Hepatocyte (in vitro differentiated cells): ENCODE measurements around the gene CTSH. TPM values are rescaled to one million over a fixed set of nuclear protein-coding genes. Genes with fewer than 3 reads are reported as not detected.

ENCODE experiments used
- DNase-seq: peaks from one replicate; pipeline ENCODE4 v3.0.0-alpha.2; 2016; ENCODE audit warnings: low spot score
- H2AFZ ChIP-seq: fragments of 200-600 bp; sonication (generic); 2 replicates; pipeline ENCODE4 v1.6.0; 2016; ENCODE audit warnings: antibody characterized with exemption, mild to moderate bottlenecking
- H3K27ac ChIP-seq: fragments of 200-600 bp; sonication (generic); 2 replicates; pipeline ENCODE4 v1.5.1; 2016; ENCODE audit warnings: mild to moderate bottlenecking
- H3K27me3 ChIP-seq: fragments of 200-600 bp; sonication (generic); 2 replicates; pipeline ENCODE4 v1.6.1; 2016
- H3K36me3 ChIP-seq: fragments of 200-600 bp; sonication (generic); replicated peaks from 2 replicates; pipeline ENCODE4 v1.5.1; 2016; ENCODE audit warnings: low read depth; ENCODE audit not compliant: insufficient read depth
- H3K4me1 ChIP-seq: fragments of 200-600 bp; sonication (generic); 2 replicates; pipeline ENCODE4 v1.5.1; 2016; ENCODE audit warnings: mild to moderate bottlenecking, moderate library complexity; ENCODE audit not compliant: insufficient read depth
- H3K4me2 ChIP-seq: fragments of 200-600 bp; sonication (generic); 2 replicates; pipeline ENCODE4 v1.6.0; 2016
- H3K4me3 ChIP-seq: fragments of 200-600 bp; sonication (generic); 2 replicates; pipeline ENCODE4 v1.5.1; 2016; ENCODE audit warnings: mild to moderate bottlenecking
- H3K79me2 ChIP-seq: fragments of 200-600 bp; sonication (generic); 2 replicates; pipeline ENCODE4 v1.6.0; 2017; ENCODE audit warnings: mild to moderate bottlenecking
- H3K9me2 ChIP-seq: fragments of 200-600 bp; sonication (generic); replicated peaks from 2 replicates; pipeline ENCODE4 v1.6.0; 2017; ENCODE audit warnings: mild to moderate bottlenecking; ENCODE audit not compliant: insufficient read depth
- H3K9me3 ChIP-seq: fragments of 200-600 bp; sonication (generic); 2 replicates; pipeline ENCODE4 v1.5.1; 2016; ENCODE audit warnings: low read depth, mild to moderate bottlenecking
- H4K20me1 ChIP-seq: fragments of 200-600 bp; sonication (generic); 2 replicates; pipeline ENCODE4 v1.6.0; 2016; ENCODE audit warnings: mild to moderate bottlenecking; ENCODE audit not compliant: insufficient read depth, poor library complexity, severe bottlenecking
- CTCF ChIP-seq: fragments of 200-600 bp; sonication (generic); IDR thresholded peaks from 2 replicates; pipeline ENCODE4 v1.5.1; 2016; ENCODE audit warnings: antibody characterized with exemption, mild to moderate bottlenecking; ENCODE audit not compliant: poor library complexity
- EZH2 ChIP-seq: fragments of 200-600 bp; sonication (generic); IDR thresholded peaks from 2 replicates; pipeline ENCODE4 v1.6.1; 2016; ENCODE audit warnings: antibody characterized with exemption, mild to moderate bottlenecking, borderline replicate concordance
- EZH2phosphoT487 ChIP-seq: fragments of 200-600 bp; sonication (generic); IDR thresholded peaks from one replicate; pipeline ENCODE4 v1.6.1; 2018; ENCODE audit warnings: antibody characterized with exemption, mild to moderate bottlenecking, low read depth, moderate library complexity; ENCODE audit not compliant: unreplicated experiment, severe bottlenecking
- WGBS: methylation state at CpG from one replicate; pipeline ENCODE4 v1.1.6; 2016; ENCODE audit warnings: low lambda C conversion rate; ENCODE audit errors: missing lambda C conversion rate; 5-methylcytosine and 5-hydroxymethylcytosine counted together
- polyA plus RNA-seq: library from polyadenylated mRNA; unstranded; fragments of >200 nt; fragmentation: Nextera tagmentation; extraction: Ambion mirVana; gene quantifications from 2 replicates; pipeline ENCODE4 v1.2.1, GENCODE V29; 2016
- total RNA-seq: library from RNA; depleted of rRNA; stranded (reverse); fragments of >200 nt; gene quantifications from 2 replicates; pipeline ENCODE4 v1.2.3, GENCODE V29; 2014

CTSH gene
- total and polyA plus RNA-seq, 2 experiments from 2014 or later = 521 to 610 TPM

DNA sequence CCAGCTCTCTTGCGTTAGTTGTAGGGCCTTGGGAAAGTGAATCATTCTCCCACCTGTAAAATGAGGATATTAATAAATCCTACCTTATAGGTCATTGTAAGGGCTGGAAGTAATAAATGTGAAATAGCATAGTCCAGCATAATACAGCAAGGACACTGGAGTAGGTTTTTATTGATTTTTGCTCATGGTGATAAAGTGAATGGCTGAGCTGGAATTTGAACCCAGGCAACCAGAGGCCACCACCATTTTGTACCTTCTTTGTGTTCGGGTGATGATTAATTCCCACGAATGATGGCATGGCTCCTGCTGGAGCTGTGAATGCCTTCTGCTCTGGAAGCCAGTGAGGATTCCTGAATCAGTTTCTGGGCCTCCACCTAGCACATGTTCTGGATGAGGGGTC lies 31.8 kb downstream of the CTSH start:
- Histone ChIP-seq H2AFZ (no peak overlapping the region), H3K27me3 (no peaks in the 10 kb centered on the region), H3K9me3 (no peaks in the 10 kb centered on the region), H3K4me3 (no peak overlapping the region), H3K27ac (no peak overlapping the region), H3K9me2 (no peaks in the 10 kb centered on the region), H3K36me3 (no peaks in the 10 kb centered on the region), H3K4me2 (no peak overlapping the region), H4K20me1 (peaks cover 12% of the 10 kb centered on the region), H3K79me2 (peaks cover 38% of the 10 kb centered on the region), H3K4me1 (peaks cover 6% of the 10 kb centered on the region)
- DNase-seq = no peak
- no peak for TF ChIP-seq EZH2
- TF ChIP-seq CTCF = no peak
- no peak for TF ChIP-seq EZH2phosphoT487
- 94% methylated on average over 3 of the region's 3 CpGs for WGBS

DNA sequence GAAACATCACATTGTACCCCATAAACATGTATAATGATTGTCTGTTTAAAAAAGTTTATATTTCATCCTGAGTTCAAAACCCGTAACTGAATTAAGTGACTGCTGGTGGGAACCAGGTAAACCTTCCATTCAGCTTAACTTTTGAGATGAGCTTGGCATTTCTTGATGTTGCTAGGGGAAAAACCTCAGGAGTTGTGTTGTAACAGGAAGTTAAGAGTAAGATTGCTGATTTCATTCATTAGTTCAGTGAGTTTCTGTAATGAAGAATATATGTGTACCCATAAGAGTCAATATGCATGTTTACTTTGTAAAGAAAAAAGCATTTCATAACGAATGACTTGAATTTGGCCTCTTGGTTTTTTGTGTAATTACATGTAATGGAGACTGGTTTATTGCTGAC lies 32.5 kb downstream of the CTSH start:
- H3K9me2 ChIP-seq = no peaks in the 10 kb centered on the region
- peaks cover 15% of the 10 kb centered on the region for H4K20me1 ChIP-seq
- H3K79me2 ChIP-seq = peaks cover 41% of the 10 kb centered on the region
- no peak overlapping the region for H3K4me3 ChIP-seq
- TF ChIP-seq EZH2phosphoT487 = no peak
- TF ChIP-seq CTCF = no peak
- TF ChIP-seq EZH2 = no peak
- H3K4me2 ChIP-seq = no peak overlapping the region
- H3K36me3 ChIP-seq = no peaks in the 10 kb centered on the region
- H3K4me1 ChIP-seq = peaks cover 2% of the 10 kb centered on the region
- no peaks in the 10 kb centered on the region for H3K9me3 ChIP-seq
- no peak overlapping the region for H3K27ac ChIP-seq
- no peaks in the 10 kb centered on the region for H3K27me3 ChIP-seq
- no peak for DNase-seq
- H2AFZ ChIP-seq = no peak overlapping the region
- 94% methylated on average over 2 of the region's 2 CpGs for WGBS

- no peaks in the 10 kb centered on the region for H3K36me3 ChIP-seq
- no peaks in the 10 kb centered on the region for H3K27me3 ChIP-seq
- H3K4me3 ChIP-seq = no peak overlapping the region
- H3K4me2 ChIP-seq = no peak overlapping the region
- H3K27ac ChIP-seq = no peak overlapping the region
- no peaks in the 10 kb centered on the region for H3K9me3 ChIP-seq
- H3K4me1 ChIP-seq = no peaks in the 10 kb centered on the region
- TF ChIP-seq EZH2 (no peak), CTCF (no peak), EZH2phosphoT487 (no peak)
- no peaks in the 10 kb centered on the region for H3K9me2 ChIP-seq
- H2AFZ ChIP-seq = no peak overlapping the region
- peaks cover 48% of the 10 kb centered on the region for H3K79me2 ChIP-seq
- WGBS = 84% methylated on average over 7 of the region's 7 CpGs
- DNase-seq = no peak
- H4K20me1 ChIP-seq = peaks cover 25% of the 10 kb centered on the region
These were observed 34.6 kb downstream of the CTSH start for GRCh38 chr15:78910271-78910670.

DNA sequence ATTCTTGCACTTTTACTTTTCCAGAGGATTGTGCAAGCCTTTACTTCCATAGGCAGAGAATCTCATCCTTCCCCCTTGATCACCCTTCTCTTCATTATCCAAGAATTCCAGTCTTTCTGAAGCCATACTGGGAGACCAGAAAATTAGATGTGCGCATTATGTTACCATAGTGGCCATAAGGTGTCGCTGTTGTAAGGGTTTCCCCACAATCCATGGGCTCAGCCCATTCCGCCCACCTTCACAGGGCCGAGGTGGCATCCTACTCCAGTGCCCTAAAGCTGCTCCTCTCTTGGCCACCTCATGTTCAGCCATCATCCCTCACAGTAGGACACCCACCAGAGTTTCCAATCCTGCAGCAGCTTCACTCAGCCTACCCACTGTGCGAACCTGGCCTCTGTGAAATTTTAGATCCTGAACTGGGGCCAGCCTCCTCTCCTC lies 35.0 kb downstream of the CTSH start:
- 57% methylated on average over 5 of the region's 5 CpGs for WGBS
- Histone ChIP-seq H2AFZ (no peak overlapping the region), H3K27ac (no peak overlapping the region), H3K4me2 (no peak overlapping the region), H3K9me2 (no peaks in the 10 kb centered on the region), H3K9me3 (no peaks in the 10 kb centered on the region), H3K4me1 (no peaks in the 10 kb centered on the region), H3K27me3 (no peaks in the 10 kb centered on the region), H4K20me1 (peaks cover 25% of the 10 kb centered on the region), H3K36me3 (no peaks in the 10 kb centered on the region), H3K79me2 (peaks cover 46% of the 10 kb centered on the region), H3K4me3 (no peak overlapping the region)
- TF ChIP-seq CTCF (peak; percentile 73), EZH2 (no peak)
- peak; percentile 77 for DNase-seq
